Stimulated activated CD4-positive, alpha-beta T cell treated with anti-CD3 and anti-CD28 coated beads, Interleukin-12 subunit alpha, Interleukin-12 subunit beta, amount 100 ng/mL, for 48 hours (primary cell): Measurements from ENCODE around the gene ANKRD1.

Experiments
- DNase-seq, 3 donors: peaks; one replicate each; pipeline ENCODE4 v3.0.0-alpha.2; 2020; ENCODE audit warnings: low read depth in 2 of 3, low spot score in 1 of 3

Gene ANKRD1

DNA sequence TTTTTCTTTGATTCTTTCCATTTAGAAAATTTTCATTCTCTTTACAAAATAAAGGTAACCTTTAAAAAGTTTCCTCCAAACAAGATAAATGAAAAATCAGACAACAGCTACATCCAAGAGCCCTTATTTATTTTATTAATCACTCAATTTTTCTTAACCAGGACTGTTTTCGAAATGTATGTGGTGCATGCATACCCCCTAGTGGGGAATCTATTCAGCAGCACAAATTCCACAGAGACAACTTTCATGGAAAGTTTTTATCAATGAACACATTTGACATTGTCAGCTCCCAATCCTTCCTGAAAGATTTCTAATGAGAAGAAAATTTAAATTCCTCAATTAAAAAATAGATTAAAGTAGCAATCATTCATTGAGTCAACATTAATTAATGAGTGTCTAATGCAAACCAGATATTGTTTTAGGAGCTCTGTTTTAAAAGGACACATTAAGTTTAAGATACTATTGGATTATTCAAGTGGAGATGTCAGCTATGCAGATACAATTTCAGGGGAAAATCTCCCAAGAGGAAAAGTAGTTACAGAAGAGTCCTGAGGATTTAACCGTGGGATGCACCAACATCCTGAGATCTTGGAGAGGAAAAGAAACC lies 57.9 kb downstream of the ANKRD1 start:
- no peak for DNase-seq
